Right lung (tissue), 10 donors: ENCODE measurements around the gene SNRNP70. TPM values are rescaled to one million over a fixed set of nuclear protein-coding genes. Genes with fewer than 3 reads are reported as not detected.
"Not testable (repeated sequence)": the region's sequence is repeated elsewhere in the genome, so short reads cannot be mapped to it uniquely, and the experiment has no call there.

Source experiments
- DNase-seq, 2 donors: peaks; one replicate each; pipeline ENCODE4 v3.0.0-alpha.2; 2013
- long read RNA-seq, 8 donors: transcript quantifications; one replicate each; lab custom pipeline, GENCODE V29; 2026
- polyA plus RNA-seq, 5 donors: library from polyadenylated mRNA; unstranded; fragments of 120-200 nt; gene quantifications; one replicate each; pipeline versions ENCODE4 v1.2.1 to v1.2.3, GENCODE V29; 2013; ENCODE audit warnings: inconsistent platforms in 1 of 5, low replicate concordance in 1 of 5; ENCODE audit not compliant: insufficient read length in 5 of 5, insufficient read depth in 1 of 5

SNRNP70 gene, protein sequence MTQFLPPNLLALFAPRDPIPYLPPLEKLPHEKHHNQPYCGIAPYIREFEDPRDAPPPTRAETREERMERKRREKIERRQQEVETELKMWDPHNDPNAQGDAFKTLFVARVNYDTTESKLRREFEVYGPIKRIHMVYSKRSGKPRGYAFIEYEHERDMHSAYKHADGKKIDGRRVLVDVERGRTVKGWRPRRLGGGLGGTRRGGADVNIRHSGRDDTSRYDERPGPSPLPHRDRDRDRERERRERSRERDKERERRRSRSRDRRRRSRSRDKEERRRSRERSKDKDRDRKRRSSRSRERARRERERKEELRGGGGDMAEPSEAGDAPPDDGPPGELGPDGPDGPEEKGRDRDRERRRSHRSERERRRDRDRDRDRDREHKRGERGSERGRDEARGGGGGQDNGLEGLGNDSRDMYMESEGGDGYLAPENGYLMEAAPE
- polyA plus RNA-seq, result 100 to 1,000 TPM; 292 to 376 (median 365) TPM
- long read RNA-seq, donor 1, transcript SNRNP70-203 (3 exons, 3,221 nt), result minor isoform, 11 of 159 reads
- long read RNA-seq, donor 1, transcript SNRNP70-209 (11 exons, 1,757 nt), result minor isoform, 6 of 159 reads
- long read RNA-seq, donor 1, transcript SNRNP70-206 (10 exons, 1,574 nt), result major isoform, 21 of 159 reads
- long read RNA-seq, donor 1, transcript SNRNP70-201 (10 exons, 1,603 nt), result minor isoform, 5 of 159 reads
- long read RNA-seq, donor 1, partial matches to known transcripts, result 101 of 159 reads
- long read RNA-seq, donor 1, other reads (novel, unspliced or antisense), result 12 of 159 reads
- long read RNA-seq, donor 2, transcript SNRNP70-203 (3 exons, 3,221 nt), result minor isoform, 5 of 100 reads
- long read RNA-seq, donor 2, transcript SNRNP70-201 (10 exons, 1,603 nt), result minor isoform, 7 of 100 reads
- long read RNA-seq, donor 2, transcript SNRNP70-206 (10 exons, 1,574 nt), result major isoform, 18 of 100 reads
- long read RNA-seq, donor 2, partial matches to known transcripts, result 59 of 100 reads
- long read RNA-seq, donor 2, other reads (novel, unspliced or antisense), result 8 of 100 reads
- long read RNA-seq, donor 3, transcript SNRNP70-203 (3 exons, 3,221 nt), result major isoform, 12 of 135 reads
- long read RNA-seq, donor 3, transcript SNRNP70-206 (10 exons, 1,574 nt), result minor isoform, 9 of 135 reads
- long read RNA-seq, donor 3, partial matches to known transcripts, result 108 of 135 reads
- long read RNA-seq, donor 3, other reads (novel, unspliced or antisense), result 0 of 135 reads
- long read RNA-seq, donor 4, transcript SNRNP70-205 (4 exons, 580 nt), result minor isoform, 5 of 121 reads
- long read RNA-seq, donor 4, transcript SNRNP70-203 (3 exons, 3,221 nt), result minor isoform, 8 of 121 reads
- long read RNA-seq, donor 4, transcript SNRNP70-206 (10 exons, 1,574 nt), result major isoform, 9 of 121 reads
- long read RNA-seq, donor 4, partial matches to known transcripts, result 93 of 121 reads
- long read RNA-seq, donor 4, other reads (novel, unspliced or antisense), result 0 of 121 reads
- long read RNA-seq, donor 5, transcript SNRNP70-206 (10 exons, 1,574 nt), result major isoform, 10 of 138 reads
- long read RNA-seq, donor 5, transcript SNRNP70-203 (3 exons, 3,221 nt), result minor isoform, 8 of 138 reads
- long read RNA-seq, donor 5, transcript SNRNP70-205 (4 exons, 580 nt), result minor isoform, 7 of 138 reads
- long read RNA-seq, donor 5, partial matches to known transcripts, result 109 of 138 reads
- long read RNA-seq, donor 5, other reads (novel, unspliced or antisense), result 0 of 138 reads
- long read RNA-seq, donor 6, transcript SNRNP70-206 (10 exons, 1,574 nt), result minor isoform, 13 of 160 reads
- long read RNA-seq, donor 6, transcript SNRNP70-209 (11 exons, 1,757 nt), result minor isoform, 8 of 160 reads
- long read RNA-seq, donor 6, transcript SNRNP70-203 (3 exons, 3,221 nt), result major isoform, 19 of 160 reads
- long read RNA-seq, donor 6, transcript SNRNP70-201 (10 exons, 1,603 nt), result minor isoform, 5 of 160 reads
- long read RNA-seq, donor 6, partial matches to known transcripts, result 96 of 160 reads
- long read RNA-seq, donor 6, other reads (novel, unspliced or antisense), result 12 of 160 reads
- long read RNA-seq, donor 7, transcript SNRNP70-206 (10 exons, 1,574 nt), result minor isoform, 7 of 70 reads
- long read RNA-seq, donor 7, transcript SNRNP70-203 (3 exons, 3,221 nt), result major isoform, 14 of 70 reads
- long read RNA-seq, donor 7, transcript SNRNP70-201 (10 exons, 1,603 nt), result minor isoform, 5 of 70 reads
- long read RNA-seq, donor 7, partial matches to known transcripts, result 40 of 70 reads
- long read RNA-seq, donor 7, other reads (novel, unspliced or antisense), result 0 of 70 reads
- long read RNA-seq, donor 8, transcript SNRNP70-203 (3 exons, 3,221 nt), result minor isoform, 5 of 53 reads
- long read RNA-seq, donor 8, transcript SNRNP70-206 (10 exons, 1,574 nt), result major isoform, 9 of 53 reads
- long read RNA-seq, donor 8, partial matches to known transcripts, result 33 of 53 reads
- long read RNA-seq, donor 8, other reads (novel, unspliced or antisense), result 0 of 53 reads

DNA sequence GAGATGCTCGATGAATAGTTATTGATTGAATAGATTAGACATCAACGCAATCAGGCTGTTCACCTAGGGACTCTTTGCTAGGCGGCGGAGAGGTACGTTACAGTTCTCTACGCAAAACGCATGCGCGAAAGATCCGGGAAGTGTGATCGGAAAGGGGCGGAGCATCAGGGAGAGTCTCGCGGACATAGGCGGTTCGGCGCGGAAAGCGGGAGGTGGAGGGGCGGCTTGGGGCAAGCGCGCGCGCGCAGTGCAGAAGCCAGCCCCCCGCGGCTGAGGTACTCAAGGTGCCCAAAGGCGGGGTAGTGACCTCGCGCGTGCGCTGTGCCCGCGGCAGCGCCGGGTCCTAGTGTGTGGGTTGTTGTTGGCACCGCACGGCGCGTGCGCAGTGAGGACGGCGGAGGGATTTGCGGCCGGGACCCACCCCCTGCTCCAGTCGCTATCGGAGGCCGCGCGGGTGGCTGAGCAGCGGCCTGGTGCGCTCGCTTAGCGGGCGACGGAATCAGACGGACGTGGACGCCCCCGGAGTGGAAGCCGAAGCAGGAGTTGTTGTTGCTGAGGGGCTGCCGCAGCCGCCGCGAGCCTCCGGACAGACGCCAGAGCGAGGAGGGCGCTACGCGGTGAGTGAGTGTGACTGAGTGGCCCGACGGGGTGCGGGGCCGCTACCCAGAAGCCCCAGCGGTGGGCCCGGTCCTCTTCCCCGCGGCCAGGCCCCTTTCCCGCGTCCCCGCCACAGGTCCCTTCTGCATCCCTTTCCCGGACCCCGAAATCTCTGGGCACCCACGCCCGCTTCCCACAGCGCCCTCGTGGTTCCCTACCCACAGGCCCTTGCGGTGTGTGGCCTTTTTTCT lies at the start of gene SNRNP70:
TSS of gene SNRNP70 (plus strand) at position 432 of the 848 bp plus-strand sequence. CDS start 964 bp downstream, outside the sequence.
- peak; percentile 99 to 100 for DNase-seq

DNA sequence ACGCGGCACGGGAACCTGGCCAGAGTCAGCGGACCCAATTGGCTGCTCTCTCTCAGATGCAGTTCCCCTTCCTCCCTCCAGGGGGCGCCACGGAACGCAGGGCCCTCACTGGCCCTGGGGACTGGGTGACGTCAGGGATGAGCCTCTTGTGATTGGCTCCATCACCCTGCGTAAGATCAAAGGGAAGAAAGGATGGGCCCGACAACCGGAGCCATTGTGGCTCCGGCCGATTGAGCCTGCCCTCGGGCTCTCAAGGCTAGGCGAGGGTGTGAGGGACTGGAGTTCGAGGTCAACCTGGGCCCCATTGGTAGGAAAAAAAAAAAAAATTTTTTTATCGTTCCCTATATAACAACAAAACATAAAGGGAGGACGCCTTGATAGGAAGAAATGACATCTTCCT lies 48.4 kb upstream of the SNRNP70 start, which contains the start of gene CGB1:
TSS of gene CGB1 (minus strand) at position 81 of the 400 bp plus-strand sequence. CDS start 184 bp downstream, outside the sequence.
- DNase-seq, result not testable (repeated sequence)

DNA sequence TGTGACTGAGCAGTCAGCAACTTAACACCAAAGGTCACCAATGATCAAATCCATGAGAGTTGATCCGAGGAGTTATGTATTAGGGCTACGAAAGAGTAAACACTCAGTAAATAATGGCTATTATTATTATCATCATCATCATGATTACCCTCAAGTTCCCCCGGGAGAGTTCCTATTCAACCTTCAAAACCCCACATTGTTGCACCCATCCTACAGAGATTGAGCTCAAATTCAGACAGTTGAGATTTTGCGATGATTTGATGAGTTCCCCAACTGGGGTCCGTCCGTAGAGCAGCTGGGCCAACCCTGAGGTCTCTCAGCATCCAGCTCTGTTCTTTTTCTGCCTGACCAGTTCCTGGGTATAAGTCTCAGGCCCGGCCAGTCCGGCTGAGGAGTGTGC lies 47.1 kb upstream of the SNRNP70 start:
- not testable (repeated sequence) for DNase-seq

DNA sequence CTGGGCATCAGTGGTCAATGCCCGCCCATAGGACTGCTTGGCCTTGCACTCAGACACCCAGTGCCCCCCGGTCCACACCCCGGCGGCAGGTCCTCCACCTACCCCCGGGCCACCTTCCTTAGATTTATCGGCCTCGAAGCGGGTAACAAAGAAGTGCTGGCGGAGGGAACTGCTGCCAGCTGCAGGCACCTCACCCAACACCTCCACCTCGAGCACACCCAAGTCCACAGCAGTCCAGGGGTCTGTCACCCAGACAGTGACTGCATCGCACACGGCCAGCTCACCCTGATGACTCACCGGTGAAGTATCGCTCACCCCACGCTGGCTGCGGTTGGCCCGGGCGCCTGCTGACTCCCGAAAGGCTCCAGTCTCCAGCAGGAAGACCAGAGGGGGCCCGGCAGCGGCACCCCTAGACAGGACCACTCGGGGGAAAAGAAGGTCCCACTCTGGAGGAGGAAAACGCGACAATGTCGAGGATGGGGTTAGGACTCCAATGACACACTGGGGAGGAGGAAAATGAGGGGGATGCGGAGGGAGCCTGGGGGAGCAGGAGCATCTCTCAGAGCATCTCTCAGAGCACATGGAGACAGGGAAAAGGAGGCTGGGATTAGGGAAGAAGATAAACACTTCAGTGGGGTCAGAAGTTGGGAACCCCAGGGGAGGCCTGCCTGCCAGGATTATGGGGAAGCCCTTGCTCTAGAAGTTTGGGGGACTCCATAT lies 46.5 kb upstream of the SNRNP70 start:
- DNase-seq, result not testable (repeated sequence)

DNA sequence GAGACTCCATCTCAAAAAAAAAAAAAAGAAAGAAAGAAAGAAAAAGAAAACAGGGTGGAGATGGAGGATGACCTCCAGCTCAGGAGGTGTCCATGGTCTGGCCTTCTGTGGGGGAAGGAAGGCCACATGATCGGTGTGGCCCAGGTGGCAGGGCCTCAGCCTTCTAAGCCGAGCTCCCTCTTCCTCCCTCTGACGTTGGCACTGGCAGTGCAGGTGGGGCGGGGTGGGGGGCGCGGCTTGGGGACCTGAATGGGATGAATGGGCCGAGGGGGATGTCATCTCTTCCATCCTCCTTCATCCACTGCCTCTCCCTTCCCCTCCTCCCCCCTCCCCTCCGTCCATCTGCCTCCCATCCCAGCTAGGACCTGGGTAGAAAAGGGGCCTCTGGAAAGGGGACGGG lies 45.5 kb upstream of the SNRNP70 start:
- DNase-seq, result not testable (repeated sequence)

DNA sequence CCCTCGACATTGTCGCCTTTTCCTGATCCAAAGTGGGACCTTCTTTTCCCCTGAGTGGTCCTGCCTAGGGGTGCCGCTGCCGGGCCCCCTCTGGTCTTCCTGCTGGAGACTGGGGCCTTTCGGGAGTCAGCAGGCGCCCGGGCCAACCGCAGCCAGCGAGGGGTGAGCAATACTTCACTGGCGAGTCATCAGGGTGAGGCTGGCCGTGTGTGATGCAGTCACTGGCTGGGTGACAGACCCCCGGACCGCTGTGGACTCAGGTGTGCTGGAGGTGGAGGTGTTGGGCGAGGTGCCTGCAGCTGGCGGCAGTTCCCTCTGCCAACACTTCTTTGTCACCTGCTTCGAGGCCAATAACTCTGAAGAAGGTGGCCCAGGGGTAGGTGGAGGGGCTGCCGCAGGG lies 43.1 kb upstream of the SNRNP70 start:
- no peak for DNase-seq

DNA sequence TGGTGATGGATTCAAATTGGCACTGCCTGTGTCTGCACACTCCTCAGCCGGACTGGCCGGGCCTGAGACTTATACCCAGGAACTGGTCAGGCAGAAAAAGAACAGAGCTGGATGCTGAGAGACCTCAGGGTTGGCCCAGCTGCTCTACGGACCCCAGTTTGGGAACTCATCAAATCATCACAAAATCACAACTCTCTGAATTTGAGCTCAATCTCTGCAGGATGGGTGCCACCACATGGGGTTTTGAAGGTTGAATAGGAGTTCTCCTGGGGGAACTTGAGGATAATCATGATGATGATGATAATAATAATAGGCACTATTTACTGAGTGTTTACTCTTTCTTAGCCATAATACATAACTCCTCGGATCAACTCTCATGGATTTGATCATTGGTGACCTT lies 42.6 kb upstream of the SNRNP70 start:
- DNase-seq, result not testable (repeated sequence)

DNA sequence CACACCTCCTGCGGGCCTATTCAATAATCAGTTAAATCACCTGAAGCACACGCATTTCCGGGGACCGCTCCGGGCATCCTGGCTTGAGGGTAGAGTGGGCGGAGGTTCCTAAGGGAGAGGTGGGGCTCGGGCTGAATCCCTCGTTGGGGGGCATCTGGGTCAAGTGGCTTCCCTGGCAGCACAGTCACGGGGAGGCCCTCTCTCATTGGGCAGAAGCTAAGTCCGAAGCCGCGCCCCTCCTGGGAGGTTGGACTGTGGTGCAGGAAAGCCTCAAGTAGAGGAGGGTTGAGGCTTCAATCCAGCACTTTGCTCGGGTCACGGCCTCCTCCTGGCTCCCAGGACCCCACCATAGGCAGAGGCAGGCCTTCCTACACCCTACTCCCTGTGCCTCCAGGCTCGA lies 41.7 kb upstream of the SNRNP70 start, which contains the start of gene CGB5:
TSS of gene CGB5 (plus strand) at position 301 of the 400 bp plus-strand sequence. CDS start 362 bp downstream, outside the sequence.
- DNase-seq, result not testable (repeated sequence)

DNA sequence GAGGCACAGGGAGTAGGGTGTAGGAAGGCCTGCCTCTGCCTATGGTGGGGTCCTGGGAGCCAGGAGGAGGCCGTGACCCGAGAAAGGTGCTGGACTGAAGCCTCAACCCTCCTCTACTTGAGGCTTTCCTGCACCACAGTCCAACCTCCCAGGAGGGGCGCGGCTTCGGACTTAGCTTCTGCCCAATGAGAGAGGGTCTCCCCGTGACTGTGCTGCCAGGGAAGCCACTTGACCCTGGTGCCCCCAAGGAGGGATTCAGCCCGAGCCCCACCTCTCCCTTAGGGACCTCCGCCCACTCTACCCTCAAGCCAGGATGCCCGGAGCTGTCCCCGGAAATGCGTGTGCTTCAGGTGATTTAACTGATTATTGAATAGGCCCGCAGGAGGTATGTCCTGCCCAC lies 36.2 kb upstream of the SNRNP70 start, which contains the start of gene CGB8:
TSS of gene CGB8 (minus strand) at position 101 of the 400 bp plus-strand sequence. CDS start 372 bp downstream, outside the sequence.
- DNase-seq, result not testable (repeated sequence)

DNA sequence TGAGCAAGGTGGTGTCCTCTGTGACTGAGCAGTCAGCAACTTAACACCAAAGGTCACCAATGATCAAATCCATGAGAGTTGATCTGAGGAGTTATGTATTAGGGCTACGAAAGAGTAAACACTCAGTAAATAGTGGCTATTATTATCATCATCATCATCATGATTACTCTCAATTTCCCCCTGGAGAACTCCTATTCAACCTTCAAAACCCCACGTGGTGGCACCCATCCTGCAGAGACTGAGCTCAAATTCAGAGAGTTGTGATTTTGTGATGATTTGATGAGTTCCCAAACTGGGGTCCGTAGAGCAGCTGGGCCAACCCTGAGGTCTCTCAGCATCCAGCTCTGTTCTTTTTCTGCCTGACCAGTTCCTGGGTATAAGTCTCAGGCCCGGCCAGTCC lies 35.4 kb upstream of the SNRNP70 start:
- not testable (repeated sequence) for DNase-seq

DNA sequence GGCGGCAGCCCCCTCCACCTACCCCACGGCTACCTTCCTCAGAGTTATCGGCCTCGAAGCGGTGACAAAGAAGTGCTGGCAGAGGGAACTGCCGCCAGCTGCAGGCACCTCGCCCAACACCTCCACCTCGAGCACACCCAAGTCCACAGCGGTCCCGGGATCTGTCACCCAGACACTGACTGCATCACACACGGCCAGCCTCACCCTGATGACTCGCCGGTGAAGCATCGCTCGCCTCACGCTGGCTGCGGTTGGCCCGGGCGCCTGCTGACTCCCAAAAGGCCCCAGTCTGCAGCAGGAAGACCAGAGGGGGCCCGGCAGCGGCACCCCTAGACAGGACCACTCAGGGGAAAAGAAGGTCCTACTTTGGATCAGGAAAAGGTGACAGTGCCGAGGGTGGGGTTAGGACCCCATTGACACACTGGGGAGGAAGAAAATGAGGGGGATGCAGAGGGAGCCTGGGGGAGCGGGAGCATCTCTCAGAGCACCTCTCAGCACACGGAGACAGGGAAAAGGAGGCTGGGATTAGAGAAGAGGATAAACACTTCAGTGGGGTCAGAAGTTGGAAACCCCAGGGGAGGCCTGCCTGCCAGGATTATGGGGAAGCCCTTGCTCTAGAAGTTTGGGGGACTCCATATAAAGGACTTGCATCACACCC lies 34.7 kb upstream of the SNRNP70 start:
- not testable (repeated sequence) for DNase-seq

DNA sequence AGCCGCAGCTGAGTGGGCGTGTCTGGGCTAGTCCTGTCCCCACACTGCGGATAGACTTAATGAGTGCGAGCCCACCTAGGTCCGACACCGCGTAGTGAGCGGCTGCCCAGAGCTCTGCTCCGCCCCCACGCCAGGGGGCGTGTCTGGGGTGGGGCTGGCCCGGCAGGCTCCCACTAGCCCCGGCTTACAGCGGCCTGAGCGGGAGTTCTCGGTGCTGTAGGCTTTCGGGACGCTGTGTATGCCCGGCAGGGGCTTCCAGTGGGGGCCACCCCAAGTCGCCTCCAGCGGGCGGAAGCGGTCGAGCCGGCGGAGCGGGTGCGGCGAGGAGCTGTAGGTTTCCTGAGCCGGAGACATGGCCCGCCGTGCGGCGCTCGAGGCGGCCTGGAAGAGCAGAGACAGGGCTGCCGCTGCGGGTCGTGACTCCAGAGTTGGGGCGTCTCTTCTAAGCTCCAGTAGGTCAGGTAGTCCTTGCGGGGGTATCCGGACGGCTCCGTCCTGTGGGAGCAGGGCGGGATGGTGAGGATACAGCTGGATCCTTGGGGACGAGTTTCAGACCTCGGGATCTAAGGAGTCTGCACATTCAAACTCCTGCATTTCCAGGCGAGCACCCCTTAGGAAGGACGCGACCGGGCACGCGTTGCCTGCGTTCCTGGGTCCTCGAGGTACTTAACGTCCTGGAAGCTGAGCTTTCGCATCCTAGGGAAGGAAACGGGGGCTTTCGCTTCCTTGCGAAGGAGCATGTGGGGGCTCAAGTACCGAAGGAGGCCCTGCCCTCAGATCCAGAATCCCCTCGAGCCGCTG lies 28.9 kb upstream of the SNRNP70 start:
- peak in 1 of 2 donors; percentile 26 for DNase-seq

DNA sequence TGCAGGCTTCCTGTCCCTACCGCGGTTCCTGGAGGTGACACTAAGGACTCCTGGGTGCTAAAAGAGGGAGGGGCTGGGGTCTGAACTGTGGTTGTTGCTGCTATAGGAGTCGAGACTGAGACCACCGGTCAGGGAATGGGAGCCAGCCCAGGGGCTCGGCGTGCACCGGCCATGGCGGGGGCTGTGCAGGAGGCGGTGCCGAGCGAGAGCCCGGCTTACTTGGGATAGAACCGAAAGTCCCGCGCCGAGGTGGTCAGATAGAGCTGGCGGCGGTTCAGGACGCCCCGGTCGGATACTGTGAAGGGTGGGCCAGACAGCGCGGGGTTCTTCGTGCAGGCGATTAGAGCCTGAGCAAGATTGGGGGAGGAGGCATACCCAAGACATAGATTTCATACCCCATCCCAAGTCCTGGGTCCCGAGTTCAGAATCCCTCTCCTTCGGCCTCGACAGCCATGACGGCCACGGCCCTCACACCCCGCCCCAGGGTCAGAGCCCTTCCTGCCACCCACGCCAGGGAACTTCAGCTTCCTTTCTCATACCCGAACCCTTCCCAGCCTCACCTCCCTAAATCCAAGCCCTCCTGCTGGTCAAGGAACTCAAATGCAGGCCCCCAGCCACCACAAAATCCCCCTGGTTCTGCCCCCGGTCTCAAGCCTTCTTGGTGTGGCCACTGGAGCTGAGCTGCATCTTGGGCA lies 28.2 kb upstream of the SNRNP70 start:
- DNase-seq, result not testable (repeated sequence)

DNA sequence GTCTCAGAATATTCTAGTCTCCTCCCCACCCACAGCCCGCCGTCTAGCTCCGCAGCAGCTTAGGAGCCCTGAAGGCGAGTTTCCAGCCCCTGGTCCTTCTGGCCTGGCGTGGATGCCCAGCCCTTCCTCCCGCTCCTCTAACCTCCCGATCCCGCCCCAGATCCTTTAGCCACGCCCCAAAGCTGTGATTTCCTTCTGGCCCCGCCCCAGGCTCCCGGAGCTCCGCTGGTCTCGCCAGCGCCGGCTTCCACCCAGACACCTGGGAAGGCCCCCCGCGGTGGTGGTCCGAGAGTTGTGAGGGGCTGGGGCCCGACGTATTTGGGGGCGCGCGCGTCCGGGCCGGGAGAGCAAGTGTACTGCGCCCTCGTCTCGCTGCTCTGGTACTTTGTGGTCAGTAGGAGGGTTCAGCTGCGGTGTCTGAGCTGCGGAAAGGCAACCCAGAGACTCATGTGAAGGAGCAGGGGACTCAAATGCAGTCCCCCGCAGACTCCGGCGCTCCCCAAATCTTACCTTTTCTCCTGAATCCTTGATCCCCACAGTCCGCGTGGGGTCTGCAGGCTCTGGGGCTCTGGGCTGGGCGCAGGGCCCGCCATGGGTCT lies 27.5 kb upstream of the SNRNP70 start, which contains the start of gene CGB7:
TSS of gene CGB7 (minus strand) at position 114 of the 599 bp plus-strand sequence. CDS start 2,374 bp downstream, outside the sequence.
- DNase-seq, result peak in 1 of 2 donors; percentile 34
